Testis (tissue), 3 donors: ENCODE measurements around the gene PTPRA. TPM values are rescaled to one million over a fixed set of nuclear protein-coding genes. Genes with fewer than 3 reads are reported as not detected.
A peak's percentile ranks its signal among the peaks of the same experiment; 100 is the strongest.

Experiments
- DNase-seq: peaks from one replicate; pipeline ENCODE4 v3.0.0-alpha.2; 2019
- H3K27ac ChIP-seq, 2 donors: fragments of 200-600 bp; sonication (generic); one replicate each; pipeline ENCODE4 v1.5.1; 2019
- H3K27me3 ChIP-seq: fragments of 200-600 bp; sonication (generic); one replicate; pipeline ENCODE4 v1.5.1; 2019
- H3K36me3 ChIP-seq: fragments of 200-600 bp; sonication (generic); one replicate; pipeline ENCODE4 v1.5.1; 2017; ENCODE audit warnings: low read depth; ENCODE audit errors: missing control alignments
- H3K4me1 ChIP-seq: fragments of 200-600 bp; sonication (generic); one replicate; pipeline ENCODE4 v1.5.1; 2019
- H3K4me3 ChIP-seq, 2 donors: fragments of 200-600 bp; sonication (generic); one replicate each; pipeline ENCODE4 v1.5.1; 2017 to 2019
- H3K9me3 ChIP-seq: fragments of 200-600 bp; sonication (generic); one replicate; pipeline ENCODE4 v1.5.1; 2017
- POLR2A ChIP-seq: fragments of 450-650 bp; IDR thresholded peaks from one replicate; pipeline ENCODE4 v1.6.1; 2017; ENCODE audit warnings: antibody characterized with exemption, mild to moderate bottlenecking, moderate library complexity
- WGBS, 2 donors: methylation state at CpG; one replicate each; pipeline ENCODE4 v1.1.5; 2018; 5-methylcytosine and 5-hydroxymethylcytosine counted together
- intact Hi-C: fragments of 100-400 bp; cut with DNase I; formaldehyde crosslinking; loops from one replicate; pipeline ENCODE4 v1.15.1; 2023; ENCODE audit warnings: low total_unique reads
- polyA plus RNA-seq: library from polyadenylated mRNA; stranded (reverse); fragments of 350-450 nt; fragmentation: Illumina TruSeq; extraction: RNeasy Lipid Tissue Mini Kit (QIAGEN cat#74804); gene quantifications from one replicate; pipeline ENCODE4 v1.2.3, GENCODE V29; 2014; ENCODE audit warnings: low read depth, low replicate concordance; ENCODE audit not compliant: insufficient read depth
- total RNA-seq, 2 donors: library from RNA; depleted of rRNA; stranded (reverse); fragments of >200 nt; gene quantifications; one replicate each; pipeline ENCODE4 v1.2.3, GENCODE V29; 2016
- TF ChIP-seq, protein P1 (sequence below), 3 experiments: fragments of 450-650 bp in 2 of 3; fragments of 200-600 bp in 1 of 3; sonication (generic) in 1 of 3; IDR thresholded peaks; one replicate each; pipeline ENCODE4 v1.5.1; 2016 to 2019; ENCODE audit warnings: antibody characterized with exemption in 3 of 3, mild to moderate bottlenecking in 2 of 3, moderate library complexity in 1 of 3

The PTPRA gene
- total and polyA plus RNA-seq, 3 donors from 2014 or later = 52.0 to 83.8 (median 68.9) TPM

GRCh38 chr20:2946988-2947961 is 74.0 kb downstream of the PTPRA start:
- WGBS, 2 donors = 60 to 63% methylated on average over 5 of the region's 5 CpGs
- Histone ChIP-seq H3K4me1 (peaks cover 11% of the 10 kb centered on the region), H3K27ac (peak overlapping the region; percentile 58 to 60), H3K4me3 (no peak overlapping the region), H3K9me3 (no peaks in the 10 kb centered on the region), H3K27me3 (no peaks in the 10 kb centered on the region), H3K36me3 (no peaks in the 10 kb centered on the region)
- DNase-seq = peak; percentile 75
- TF ChIP-seq, protein P1, sequence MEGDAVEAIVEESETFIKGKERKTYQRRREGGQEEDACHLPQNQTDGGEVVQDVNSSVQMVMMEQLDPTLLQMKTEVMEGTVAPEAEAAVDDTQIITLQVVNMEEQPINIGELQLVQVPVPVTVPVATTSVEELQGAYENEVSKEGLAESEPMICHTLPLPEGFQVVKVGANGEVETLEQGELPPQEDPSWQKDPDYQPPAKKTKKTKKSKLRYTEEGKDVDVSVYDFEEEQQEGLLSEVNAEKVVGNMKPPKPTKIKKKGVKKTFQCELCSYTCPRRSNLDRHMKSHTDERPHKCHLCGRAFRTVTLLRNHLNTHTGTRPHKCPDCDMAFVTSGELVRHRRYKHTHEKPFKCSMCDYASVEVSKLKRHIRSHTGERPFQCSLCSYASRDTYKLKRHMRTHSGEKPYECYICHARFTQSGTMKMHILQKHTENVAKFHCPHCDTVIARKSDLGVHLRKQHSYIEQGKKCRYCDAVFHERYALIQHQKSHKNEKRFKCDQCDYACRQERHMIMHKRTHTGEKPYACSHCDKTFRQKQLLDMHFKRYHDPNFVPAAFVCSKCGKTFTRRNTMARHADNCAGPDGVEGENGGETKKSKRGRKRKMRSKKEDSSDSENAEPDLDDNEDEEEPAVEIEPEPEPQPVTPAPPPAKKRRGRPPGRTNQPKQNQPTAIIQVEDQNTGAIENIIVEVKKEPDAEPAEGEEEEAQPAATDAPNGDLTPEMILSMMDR (IDR thresholded peaks at IDR 0.05) = no peak
- no peak for TF ChIP-seq POLR2A
- intact Hi-C loops = no loop called here

DNA sequence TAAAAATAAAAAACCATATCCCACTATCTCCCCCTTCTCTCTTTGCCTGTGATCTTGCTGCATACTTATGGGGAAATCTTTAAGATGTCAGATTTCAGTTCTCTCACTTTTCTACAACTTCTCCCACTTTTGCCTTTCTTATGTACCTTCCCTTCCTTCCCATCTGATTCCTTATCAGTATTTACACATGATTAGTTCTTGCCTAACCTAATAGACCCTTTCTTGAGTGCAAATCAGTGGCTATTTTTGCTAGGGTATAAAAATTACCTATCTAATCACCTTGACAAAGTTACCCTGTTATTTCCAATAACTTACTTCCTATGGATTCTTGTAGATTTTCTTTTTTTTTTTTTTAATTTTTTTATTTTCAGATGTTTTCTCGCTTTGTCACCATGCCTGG is 75.7 kb downstream of the PTPRA start:
- no peak overlapping the region for H3K27ac ChIP-seq
- no peaks in the 10 kb centered on the region for H3K27me3 ChIP-seq
- DNase-seq = no peak
- no peak overlapping the region for H3K4me3 ChIP-seq
- intact Hi-C loops = no loop called here
- no peaks in the 10 kb centered on the region for H3K36me3 ChIP-seq
- no peaks in the 10 kb centered on the region for H3K9me3 ChIP-seq
- WGBS, 2 donors = 92 to 96% methylated on average over 1 of the region's 1 CpG
- TF ChIP-seq, protein P1 (IDR thresholded peaks at IDR 0.05) = no peak
- no peak for TF ChIP-seq POLR2A
- H3K4me1 ChIP-seq = peaks cover 4% of the 10 kb centered on the region

DNA sequence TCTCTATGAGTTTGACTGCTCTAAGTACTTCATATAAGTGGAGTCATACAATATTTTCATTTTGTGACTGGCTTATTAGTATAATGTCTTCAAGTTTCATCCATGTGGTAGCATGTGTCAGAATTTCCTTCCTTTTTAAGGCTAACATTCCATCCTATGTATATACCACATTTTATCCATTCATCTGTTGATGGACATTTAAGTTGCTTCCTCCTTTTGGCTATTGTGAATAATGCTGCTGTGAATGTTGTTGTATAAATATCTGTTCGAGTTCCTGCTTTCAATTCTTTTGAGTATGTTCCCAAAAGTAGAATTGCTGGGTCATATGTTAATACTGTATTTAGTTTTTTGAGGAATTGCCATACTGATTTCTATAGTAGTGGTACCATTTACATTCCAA is 79.5 kb downstream of the PTPRA start:
- intact Hi-C loops = no loop called here
- no peaks in the 10 kb centered on the region for H3K27me3 ChIP-seq
- H3K27ac ChIP-seq = no peak overlapping the region
- H3K4me1 ChIP-seq = no peaks in the 10 kb centered on the region
- no peak overlapping the region for H3K4me3 ChIP-seq
- H3K36me3 ChIP-seq = no peaks in the 10 kb centered on the region
- H3K9me3 ChIP-seq = no peaks in the 10 kb centered on the region
- no peak for DNase-seq
- WGBS, 2 donors = 83 to 87% methylated on average over 1 of the region's 1 CpG
- no peak for TF ChIP-seq POLR2A
- TF ChIP-seq, protein P1 (IDR thresholded peaks at IDR 0.05) = no peak

DNA sequence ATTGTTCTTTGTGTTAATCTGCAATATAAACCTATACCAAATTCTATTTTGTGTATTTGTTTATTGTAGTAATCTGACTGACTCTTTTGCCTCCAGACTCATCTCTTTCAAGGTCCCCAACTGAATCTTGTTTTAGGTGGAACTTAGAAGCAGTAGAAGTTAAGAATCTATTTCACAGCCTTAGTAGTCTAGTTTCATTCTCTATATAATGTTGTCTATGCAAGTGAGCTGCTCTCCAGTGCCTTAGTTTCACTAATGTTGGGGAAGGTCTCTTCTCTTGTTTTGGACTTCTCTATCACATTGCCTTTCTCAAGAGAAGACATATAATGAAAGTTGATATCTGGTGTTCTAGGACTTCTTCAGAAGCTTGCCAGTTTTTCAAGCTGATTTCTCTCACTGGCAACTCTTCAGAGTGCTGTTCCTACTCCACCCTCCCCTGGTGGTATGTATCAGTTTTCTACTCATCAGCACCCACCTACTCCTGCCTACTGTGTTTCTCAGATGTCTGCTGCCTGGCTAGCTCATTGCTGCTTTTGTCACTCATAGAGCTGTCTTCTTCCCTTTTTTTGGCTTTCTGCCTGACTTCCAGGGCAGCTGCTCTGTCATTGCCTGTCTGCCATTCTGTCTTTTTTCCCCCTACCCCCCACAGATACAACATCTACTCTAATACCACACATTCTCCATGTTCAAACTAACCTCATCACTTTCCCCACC is 82.1 kb downstream of the PTPRA start:
- intact Hi-C loops = no loop called here
- Histone ChIP-seq H3K4me3 (no peak overlapping the region), H3K36me3 (no peaks in the 10 kb centered on the region), H3K9me3 (no peaks in the 10 kb centered on the region), H3K27me3 (no peaks in the 10 kb centered on the region), H3K27ac (no peak overlapping the region), H3K4me1 (no peaks in the 10 kb centered on the region)
- TF ChIP-seq POLR2A = no peak
- TF ChIP-seq, protein P1 (IDR thresholded peaks at IDR 0.05) = no peak
- no peak for DNase-seq
